HG02870 (cell line): ENCODE data around the gene ASIP.
"Not testable (repeated sequence)": the region's sequence is repeated elsewhere in the genome, so short reads cannot be mapped to it uniquely, and the experiment has no call there.

Experiments used
- ATAC-seq: cut with Tn5 transposase; IDR thresholded peaks from one replicate; pipeline ENCODE4 v1.9.1; 2021; ENCODE audit warnings: mild to moderate bottlenecking, moderate library complexity; ENCODE audit not compliant: unreplicated experiment

ASIP gene

GRCh38 chr20:34282041-34282440 lies 40.8 kb downstream of the ASIP start:
- no peak for ATAC-seq

GRCh38 chr20:34283844-34284243 lies 42.6 kb downstream of the ASIP start:
- no peak for ATAC-seq

GRCh38 chr20:34285450-34285849 lies 44.2 kb downstream of the ASIP start:
- ATAC-seq = no peak

GRCh38 chr20:34287500-34287899 lies 46.3 kb downstream of the ASIP start:
- ATAC-seq = not testable (repeated sequence)

GRCh38 chr20:34290471-34290870 lies 49.2 kb downstream of the ASIP start:
- no peak for ATAC-seq

GRCh38 chr20:34292496-34292895 lies 51.3 kb downstream of the ASIP start:
- ATAC-seq = no peak

- no peak for ATAC-seq
Observed at GRCh38 chr20:34293119-34293518, 51.9 kb downstream of the ASIP start.

- ATAC-seq = no peak
Observed at GRCh38 chr20:34293589-34293988, 52.4 kb downstream of the ASIP start.

- ATAC-seq = no peak
Observed at GRCh38 chr20:34294563-34294962, 53.3 kb downstream of the ASIP start.

GRCh38 chr20:34295284-34295683 lies 54.1 kb downstream of the ASIP start:
- no peak for ATAC-seq

- ATAC-seq = no peak
Observed at GRCh38 chr20:34296468-34296867, 55.2 kb downstream of the ASIP start.

GRCh38 chr20:34298294-34298784 lies 57.1 kb downstream of the ASIP start:
- not testable (repeated sequence) for ATAC-seq

- ATAC-seq = no peak
Observed at GRCh38 chr20:34299556-34300255, 58.5 kb downstream of the ASIP start.

- no peak for ATAC-seq
Observed at GRCh38 chr20:34300256-34300806, 59.1 kb downstream of the ASIP start.

GRCh38 chr20:34300809-34301586 lies 59.8 kb downstream of the ASIP start:
- ATAC-seq = no peak

GRCh38 chr20:34301587-34302311 lies 60.5 kb downstream of the ASIP start:
- ATAC-seq = no peak

- no peak for ATAC-seq
Observed at GRCh38 chr20:34302312-34302722, 61.1 kb downstream of the ASIP start.

- ATAC-seq = peak; percentile 83
Observed at GRCh38 chr20:34302723-34303533, 61.7 kb downstream of the ASIP start, which contains the start of gene AHCY. TSS of gene AHCY (minus strand) at chr20:34303355. CDS start at chr20:34303270, 85 bp downstream.

- no peak for ATAC-seq
Observed at GRCh38 chr20:34305333-34306230, 64.4 kb downstream of the ASIP start.
